ENCODE data around the gene NLGN4X.

GRCh38 chrX:6049132-6049531, 179.5 kb downstream of the NLGN4X start:
- no peak for TF ChIP-seq POLR2A (IDR thresholded peaks at IDR 0.05; ENCODE audit: low read depth, low read length)
- no peak for TF ChIP-seq TAF1 (IDR thresholded peaks at IDR 0.05; ENCODE audit: low read depth, low read length)
- TF ChIP-seq POLR2AphosphoS5 (IDR thresholded peaks at IDR 0.05; ENCODE audit: low read depth, low read length): no peak
- no peak for TF ChIP-seq PAX5 (IDR thresholded peaks at IDR 0.05; ENCODE audit: insufficient read depth, low read length, severe bottlenecking)
- TF ChIP-seq SPI1 (IDR thresholded peaks at IDR 0.05; ENCODE audit: low read depth, low read length): no peak
